K562 (cell line): ENCODE measurements around the gene ZNF565. TPM values are rescaled to one million over a fixed set of nuclear protein-coding genes. Genes with fewer than 3 reads are reported as not detected.
A peak's percentile ranks its signal among the peaks of the same experiment; 100 is the strongest.

Experiments used
- BHLHE40 ChIP-seq: IDR thresholded peaks from 2 replicates; pipeline ENCODE4 v1.6.1; 2011; ENCODE audit warnings: low read length, improper control_type of control experiment
- E2F3 ChIP-seq: fragments of 250-450 bp; sonication (Bioruptor Pico); IDR thresholded peaks from 2 replicates; pipeline ENCODE4 v1.4.0; 2020; ENCODE audit warnings: mild to moderate bottlenecking
- FIP1L1 ChIP-seq: fragments of 200-400 bp; formaldehyde crosslinking; IDR thresholded peaks from 2 replicates; pipeline ENCODE4 v1.6.1; 2018; ENCODE audit warnings: mild to moderate bottlenecking, low read depth, low read length; ENCODE audit not compliant: poor library complexity, severe bottlenecking
- FOSL1 ChIP-seq: fragments of 200-800 bp; sonication (Bioruptor generic); conservative IDR thresholded peaks from 2 replicates; pipeline ENCODE4 v1.6.1; 2016; ENCODE audit warnings: missing genetic modification characterization, missing compliant biosample characterization
- HNRNPUL1 ChIP-seq: fragments of 200-400 bp; formaldehyde crosslinking; IDR thresholded peaks from 2 replicates; pipeline ENCODE4 v1.6.1; 2017; ENCODE audit warnings: low read length
- HSF4 ChIP-seq: fragments of 250-450 bp; sonication (Bioruptor Pico); IDR thresholded peaks from 2 replicates; pipeline ENCODE4 v2.1.2; 2022; ENCODE audit warnings: mild to moderate bottlenecking, moderate library complexity, borderline replicate concordance
- MYBL2 ChIP-seq, 2 experiments: fragments of 450-650 bp in 1 of 2; sonication (generic) in 1 of 2; formaldehyde crosslinking in 1 of 2; IDR thresholded peaks; 2 replicates each; pipeline versions ENCODE4 v1.6.1 to v1.8.1; 2017 to 2022; ENCODE audit warnings: borderline replicate concordance in 1 of 2, inconsistent platforms in 1 of 2, low read depth in 1 of 2, mild to moderate bottlenecking in 1 of 2, missing genetic modification reagents in 1 of 2, moderate library complexity in 1 of 2
- MYNN ChIP-seq, 2 experiments: sonication (generic); formaldehyde crosslinking in 1 of 2; IDR thresholded peaks; 2 replicates each; pipeline versions ENCODE4 v1.5.0 to v1.6.1; 2016 to 2020; ENCODE audit warnings: antibody characterized with exemption in 1 of 2, missing genetic modification reagents in 1 of 2
- NFE2L1 ChIP-seq: fragments of 450-650 bp; IDR thresholded peaks from 2 replicates; pipeline ENCODE4 v1.6.1; 2016; ENCODE audit warnings: missing genetic modification characterization, low read depth, mild to moderate bottlenecking, missing compliant biosample characterization, moderate library complexity, borderline replicate concordance
- NR2C2 ChIP-seq, 2 experiments: fragments of 200-800 bp in 1 of 2; sonication (Bioruptor generic) in 1 of 2; sonication (generic) in 1 of 2; formaldehyde crosslinking in 1 of 2; IDR thresholded peaks; 2 replicates each; pipeline versions ENCODE4 v1.6.1 to v1.8.0; 2016 to 2022; ENCODE audit warnings: mild to moderate bottlenecking in 1 of 2, missing compliant biosample characterization in 1 of 2, missing genetic modification characterization in 1 of 2, missing genetic modification reagents in 1 of 2
- PTBP1 ChIP-seq: fragments of 200-400 bp; formaldehyde crosslinking; IDR thresholded peaks from 2 replicates; pipeline ENCODE4 v1.6.1; 2017; ENCODE audit warnings: low read depth, low read length
- PURB ChIP-seq: sonication (generic); formaldehyde crosslinking; IDR thresholded peaks from 2 replicates; pipeline ENCODE4 v1.9.0; 2021; ENCODE audit warnings: low read depth, mild to moderate bottlenecking, missing genetic modification reagents
- RBM17 ChIP-seq: fragments of 200-400 bp; formaldehyde crosslinking; IDR thresholded peaks from 2 replicates; pipeline ENCODE4 v1.6.1; 2017; ENCODE audit warnings: low read depth, mild to moderate bottlenecking, low read length, borderline replicate concordance
- SMAD4 ChIP-seq: fragments of 250-450 bp; sonication (Bioruptor Pico); conservative IDR thresholded peaks from 2 replicates; pipeline ENCODE4 v1.8.0; 2021; ENCODE audit warnings: inconsistent platforms, mild to moderate bottlenecking, moderate library complexity
- SNRNP70 ChIP-seq: fragments of 200-400 bp; formaldehyde crosslinking; optimal IDR thresholded peaks from 2 replicates; pipeline ENCODE3; 2017; ENCODE audit warnings: low read depth, low read length
- TRIM25 ChIP-seq: fragments of 450-650 bp; IDR thresholded peaks from 2 replicates; pipeline ENCODE4 v1.7.0; 2016; ENCODE audit warnings: borderline replicate concordance
- XRCC3 ChIP-seq: fragments of 450-650 bp; IDR thresholded peaks from 2 replicates; pipeline ENCODE4 v1.6.1; 2017; ENCODE audit warnings: mild to moderate bottlenecking, moderate library complexity
- ZBTB49 ChIP-seq: sonication (generic); formaldehyde crosslinking; IDR thresholded peaks from 2 replicates; pipeline ENCODE4 v1.8.0; 2022; ENCODE audit warnings: missing genetic modification reagents, mild to moderate bottlenecking, borderline replicate concordance
- ZKSCAN3 ChIP-seq: fragments of 250-450 bp; sonication (Bioruptor Pico); IDR thresholded peaks from 2 replicates; pipeline ENCODE4 v1.4.0; 2020
- ZNF274 ChIP-seq: IDR thresholded peaks from 2 replicates; pipeline ENCODE4 v1.6.1; 2011; ENCODE audit warnings: low read depth, mild to moderate bottlenecking, low read length, moderate library complexity, borderline replicate concordance
- ZNF717 ChIP-seq: fragments of 250-450 bp; sonication (Bioruptor Pico); IDR thresholded peaks from 2 replicates; pipeline ENCODE4 v1.5.0; 2021
- ZNF75A ChIP-seq: fragments of 450-650 bp; formaldehyde crosslinking; IDR thresholded peaks from 2 replicates; pipeline ENCODE4 v1.4.0; 2020; ENCODE audit warnings: mild to moderate bottlenecking
- polyA plus RNA-seq, 8 experiments: library from polyadenylated mRNA; depleted of rRNA in 4 of 8; stranded (reverse) in 5 of 8; unstranded in 3 of 8; fragments of >200 nt; fragmentation: Nextera tagmentation in 2 of 8; fragmentation: Illumina TruSeq in 1 of 8; extraction: Ambion mirVana in 2 of 8; extraction: Trizol in 1 of 8; gene quantifications; 2 replicates each; pipeline versions ENCODE4 v1.2.1 to v1.2.3, GENCODE V29; 2011 to 2014; ENCODE audit warnings: inconsistent platforms in 1 of 8, missing spikeins in 1 of 8
- total RNA-seq, 7 experiments: library from RNA; depleted of rRNA in 6 of 7; stranded (reverse); fragments of >200 nt in 6 of 7; fragmentation: Illumina TruSeq in 2 of 7; extraction: Trizol in 2 of 7; gene quantifications; 2 replicates each; pipeline versions ENCODE4 v1.2.1 to v1.2.3, GENCODE V29; 2011 to 2021; ENCODE audit warnings: low replicate concordance in 1 of 7
- TF ChIP-seq, protein P1 (sequence below): fragments of 250-450 bp; sonication (Bioruptor Pico); IDR thresholded peaks from 2 replicates; pipeline ENCODE4 v1.5.0; 2021

ZNF565 gene
- total and polyA plus RNA-seq, 9 of the 15 experiments (the other 6 are each of a cell fraction or from before 2014, with no cell fraction given) = 1.3 to 3.2 (median 2.6) TPM

- TF ChIP-seq ZBTB49 (CRISPR knock-in tag) (no peak), RBM17 (no peak), XRCC3 (no peak), NFE2L1 (no peak), MYBL2 (IDR thresholded peaks at IDR 0.05; ENCODE audit: low read depth) (no peak), MYBL2 (CRISPR knock-in tag; IDR thresholded peaks at IDR 0.05; ENCODE audit: borderline replicate concordance) (no peak), E2F3 (CRISPR knock-in tag) (no peak), MYNN (IDR thresholded peaks at IDR 0.05) (no peak), MYNN (CRISPR knock-in tag; IDR thresholded peaks at IDR 0.05) (no peak), SNRNP70 (no peak), FOSL1 (tag) (peak; percentile 95), HNRNPUL1 (no peak), BHLHE40 (peak; percentile 74), PTBP1 (no peak), FIP1L1 (peak; percentile 81), NR2C2 (CRISPR knock-in tag; IDR thresholded peaks at IDR 0.05) (no peak), NR2C2 (tag; IDR thresholded peaks at IDR 0.05) (peak; percentile 61), PURB (CRISPR knock-in tag) (no peak), ZKSCAN3 (CRISPR knock-in tag) (no peak), ZNF75A (CRISPR knock-in tag) (no peak), TRIM25 (no peak), HSF4 (CRISPR knock-in tag) (no peak), SMAD4 (CRISPR knock-in tag) (peak; percentile 79), ZNF274 (peak; percentile 38; the same call in 1 of the 2 replicates), ZNF717 (CRISPR knock-in tag) (no peak)
- TF ChIP-seq, protein P1, sequence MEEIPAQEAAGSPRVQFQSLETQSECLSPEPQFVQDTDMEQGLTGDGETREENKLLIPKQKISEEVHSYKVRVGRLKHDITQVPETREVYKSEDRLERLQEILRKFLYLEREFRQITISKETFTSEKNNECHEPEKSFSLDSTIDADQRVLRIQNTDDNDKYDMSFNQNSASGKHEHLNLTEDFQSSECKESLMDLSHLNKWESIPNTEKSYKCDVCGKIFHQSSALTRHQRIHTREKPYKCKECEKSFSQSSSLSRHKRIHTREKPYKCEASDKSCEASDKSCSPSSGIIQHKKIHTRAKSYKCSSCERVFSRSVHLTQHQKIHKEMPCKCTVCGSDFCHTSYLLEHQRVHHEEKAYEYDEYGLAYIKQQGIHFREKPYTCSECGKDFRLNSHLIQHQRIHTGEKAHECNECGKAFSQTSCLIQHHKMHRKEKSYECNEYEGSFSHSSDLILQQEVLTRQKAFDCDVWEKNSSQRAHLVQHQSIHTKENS (CRISPR knock-in tag) = no peak
Measured at GRCh38 chr19:36139473-36140303, 74.8 kb downstream of the ZNF565 start, which contains the start of gene CAPNS1 (continued).
